8988T (cell line): ENCODE results near the gene CDH13.

Source experiments
- DNase-seq: peaks from one replicate; pipeline ENCODE4 v3.0.0; 2011

Gene CDH13

GRCh38 chr16:82751020-82751419 lies 124.3 kb downstream of the CDH13 start:
- no peak for DNase-seq

DNA sequence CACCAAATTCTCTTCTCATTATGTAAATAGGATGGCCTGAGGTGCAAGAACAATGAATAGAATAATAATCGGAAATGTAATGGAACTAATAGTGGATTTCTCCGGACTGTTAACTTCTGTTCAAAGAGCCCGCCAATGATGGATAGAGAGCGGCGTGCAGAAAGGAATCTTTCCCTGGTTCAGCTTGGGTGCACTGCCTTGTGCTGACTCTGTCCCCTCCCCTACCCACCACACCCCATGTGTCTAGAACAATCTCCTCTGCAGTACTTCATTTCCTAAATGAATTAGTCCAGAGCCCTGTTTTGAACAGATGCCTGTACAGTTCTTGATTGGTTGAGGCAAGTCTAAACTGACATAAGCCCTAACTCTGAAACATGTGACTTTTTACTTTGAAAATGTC lies 125.4 kb downstream of the CDH13 start:
- no peak for DNase-seq

GRCh38 chr16:82753821-82754220 lies 127.1 kb downstream of the CDH13 start:
- no peak for DNase-seq

DNA sequence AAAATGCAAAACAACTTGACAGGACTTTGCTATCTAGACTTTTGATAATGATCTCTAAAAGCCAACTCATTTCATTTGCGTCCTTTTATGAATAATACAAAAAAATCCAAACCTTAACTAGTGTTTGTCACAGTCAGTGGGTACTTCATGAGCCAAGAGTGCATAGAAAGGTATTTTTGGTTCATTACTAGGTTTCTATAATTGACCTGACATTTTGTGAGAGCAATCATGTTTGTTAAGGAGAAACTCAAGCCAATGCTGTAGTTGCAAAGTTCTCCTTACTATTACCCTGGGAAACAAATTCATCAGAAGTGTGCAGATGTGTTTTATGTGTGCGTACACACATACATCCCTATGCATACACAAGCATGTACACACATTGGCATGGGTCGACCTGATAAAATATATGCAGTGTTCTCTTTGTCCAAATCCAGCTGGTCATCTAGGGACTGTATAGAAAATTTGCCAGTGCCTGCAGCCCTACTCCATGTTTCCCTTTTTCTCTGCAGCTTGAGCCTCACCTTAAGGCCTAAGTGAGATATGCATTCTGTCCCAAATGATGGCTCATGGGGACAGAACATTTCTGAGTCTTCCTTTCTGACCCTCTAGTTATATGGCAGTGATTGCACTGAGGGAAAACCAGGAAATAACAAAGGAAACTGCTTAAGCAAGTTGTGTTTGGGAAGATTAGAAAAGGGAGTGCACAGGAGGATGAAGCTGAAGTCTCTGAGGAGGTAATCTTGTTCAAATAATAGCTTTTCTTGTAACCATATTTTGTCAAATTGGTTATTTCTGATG lies 128.1 kb downstream of the CDH13 start:
- no peak for DNase-seq

- no peak for DNase-seq
Measured at GRCh38 chr16:82755570-82756282, 129.0 kb downstream of the CDH13 start.

- DNase-seq = no peak
Measured at GRCh38 chr16:82756283-82756599, 129.5 kb downstream of the CDH13 start.

- DNase-seq = no peak
Measured at GRCh38 chr16:82758406-82758805, 131.6 kb downstream of the CDH13 start.

- no peak for DNase-seq
Measured at GRCh38 chr16:82758904-82759303, 132.1 kb downstream of the CDH13 start.

- DNase-seq = no peak
Measured at GRCh38 chr16:82761236-82761635, 134.5 kb downstream of the CDH13 start.

DNA sequence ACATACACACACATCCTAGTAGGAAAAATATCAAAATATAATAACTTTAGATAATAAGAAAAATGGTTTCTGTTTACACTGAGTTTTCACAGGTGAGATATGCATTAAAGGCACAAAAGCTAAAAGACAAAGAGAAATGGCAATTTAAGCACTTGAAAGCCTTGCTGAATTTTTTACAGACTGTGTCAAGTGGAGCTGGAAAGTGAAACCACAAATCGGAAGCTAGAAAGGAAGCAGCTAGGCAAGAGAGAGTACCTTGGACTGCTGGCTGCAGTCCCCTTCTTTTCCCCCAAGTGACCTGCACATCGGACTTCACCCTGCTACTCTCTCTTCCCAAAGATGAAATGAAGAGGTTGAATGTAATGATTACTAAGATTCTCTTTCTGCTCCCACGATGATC lies 135.1 kb downstream of the CDH13 start:
- DNase-seq = no peak

- DNase-seq = no peak
Measured at GRCh38 chr16:82763371-82763770, 136.6 kb downstream of the CDH13 start.

DNA sequence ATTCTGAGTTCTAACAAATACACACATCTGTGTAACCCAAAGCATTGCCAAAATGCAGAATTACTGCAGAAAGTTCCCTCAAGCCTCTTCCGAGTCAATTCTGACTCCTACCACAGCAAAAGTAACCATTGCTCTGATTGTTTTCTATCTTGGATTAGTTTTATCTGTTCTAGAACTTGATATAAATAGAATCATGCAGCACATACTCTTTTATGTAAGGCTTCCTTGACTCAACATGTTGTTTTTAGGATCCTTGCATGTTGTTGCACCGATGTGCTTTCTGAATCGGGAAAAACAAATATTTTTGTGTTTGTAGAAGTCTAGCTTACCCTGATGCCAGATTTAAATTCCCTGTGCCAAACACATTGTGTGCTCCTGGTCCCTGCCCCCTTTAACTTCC lies 140.4 kb downstream of the CDH13 start:
- no peak for DNase-seq

DNA sequence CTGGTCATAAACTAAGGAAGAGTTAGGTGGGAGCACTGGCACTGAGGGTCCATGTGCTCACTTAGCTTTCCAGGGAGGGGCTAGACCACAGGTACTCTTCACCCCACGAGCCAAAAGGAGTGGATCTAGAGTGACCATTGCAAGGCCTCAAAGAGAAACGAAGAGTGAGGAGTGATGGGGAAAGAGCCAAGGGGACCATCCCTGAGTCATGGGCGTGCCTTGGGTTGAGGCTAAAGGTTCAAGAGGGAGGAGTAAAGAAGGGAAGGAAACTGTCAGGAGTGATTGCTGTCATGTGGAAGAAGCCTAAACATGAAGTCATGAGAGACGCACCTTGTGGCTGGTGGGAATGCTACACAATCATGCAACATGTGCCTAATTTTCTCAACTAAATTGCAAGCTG lies 141.0 kb downstream of the CDH13 start:
- DNase-seq = no peak

DNA sequence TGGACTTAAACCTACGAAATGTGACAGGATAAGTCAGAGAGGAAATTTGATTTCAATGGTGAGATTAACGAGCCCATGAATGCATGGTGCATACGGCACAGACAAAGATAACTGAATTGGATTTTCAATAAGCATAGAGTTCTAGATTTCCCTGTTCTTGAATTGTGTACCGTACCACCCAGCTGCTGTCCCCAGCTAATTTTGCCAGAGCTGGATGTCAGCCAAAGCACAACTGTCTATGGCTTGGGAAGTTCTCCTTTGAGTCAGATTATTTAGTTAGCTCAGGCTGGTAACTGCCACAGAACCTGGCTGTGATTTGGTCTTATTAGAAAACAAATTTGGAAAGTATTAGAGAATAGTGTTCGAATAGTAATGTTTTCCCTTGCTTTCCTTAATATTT lies 143.1 kb downstream of the CDH13 start:
- no peak for DNase-seq

DNA sequence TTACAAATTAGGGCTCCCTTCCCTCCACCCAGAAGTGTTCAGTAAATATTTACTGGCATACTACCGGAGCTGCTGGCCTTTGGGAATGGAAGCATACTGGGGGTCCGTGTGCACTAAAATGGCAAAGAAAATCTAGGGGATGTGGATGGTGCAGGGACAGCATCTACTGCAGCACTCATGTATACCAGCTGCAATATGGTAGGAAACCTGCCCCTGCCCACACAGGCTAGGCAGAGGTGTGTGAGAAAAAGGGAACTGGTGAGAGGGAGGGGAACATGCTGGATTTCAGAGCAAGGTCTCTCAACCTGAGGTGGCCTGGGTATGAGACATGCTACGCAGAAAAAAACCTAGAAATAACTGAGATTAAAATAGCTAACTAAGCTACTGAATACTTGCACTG lies 145.4 kb downstream of the CDH13 start:
- DNase-seq = no peak

GRCh38 chr16:82773018-82773417 lies 146.2 kb downstream of the CDH13 start:
- no peak for DNase-seq

GRCh38 chr16:82776470-82777146 lies 149.8 kb downstream of the CDH13 start:
- DNase-seq = no peak

- no peak for DNase-seq
Measured at GRCh38 chr16:82782715-82783251, 156.0 kb downstream of the CDH13 start.

DNA sequence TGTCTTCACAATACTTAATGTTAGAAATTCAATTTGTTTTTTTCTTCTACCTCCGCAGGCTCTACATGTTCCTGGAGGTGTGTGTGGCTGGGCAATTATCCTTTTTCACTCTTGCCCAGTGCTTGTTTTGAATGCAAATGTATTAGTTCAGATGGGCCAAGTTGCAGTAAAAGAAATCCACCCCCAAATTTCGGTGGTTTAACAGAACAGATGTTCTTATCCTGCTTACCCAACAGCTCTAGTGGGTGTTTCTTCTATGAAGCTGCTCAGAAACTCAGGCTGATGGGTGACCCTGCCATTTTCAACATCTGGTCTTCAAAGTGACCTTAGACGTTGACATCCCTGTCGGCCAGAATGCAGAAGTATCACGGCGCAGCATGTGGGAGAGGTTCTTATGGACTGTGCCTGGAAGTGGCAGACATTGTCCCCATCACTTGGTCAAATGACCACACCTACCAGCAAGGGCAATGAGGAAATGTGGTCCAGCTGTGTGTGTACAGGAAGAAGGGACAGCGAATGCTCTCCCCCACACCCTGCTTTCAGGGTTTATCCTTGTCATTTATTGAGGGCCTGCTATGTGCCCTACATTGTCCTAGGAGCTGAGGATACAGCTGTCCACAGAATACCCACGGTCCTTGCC lies 157.3 kb downstream of the CDH13 start:
- no peak for DNase-seq

GRCh38 chr16:82784573-82784968 lies 157.8 kb downstream of the CDH13 start:
- no peak for DNase-seq

GRCh38 chr16:82788225-82788624 lies 161.5 kb downstream of the CDH13 start:
- no peak for DNase-seq

DNA sequence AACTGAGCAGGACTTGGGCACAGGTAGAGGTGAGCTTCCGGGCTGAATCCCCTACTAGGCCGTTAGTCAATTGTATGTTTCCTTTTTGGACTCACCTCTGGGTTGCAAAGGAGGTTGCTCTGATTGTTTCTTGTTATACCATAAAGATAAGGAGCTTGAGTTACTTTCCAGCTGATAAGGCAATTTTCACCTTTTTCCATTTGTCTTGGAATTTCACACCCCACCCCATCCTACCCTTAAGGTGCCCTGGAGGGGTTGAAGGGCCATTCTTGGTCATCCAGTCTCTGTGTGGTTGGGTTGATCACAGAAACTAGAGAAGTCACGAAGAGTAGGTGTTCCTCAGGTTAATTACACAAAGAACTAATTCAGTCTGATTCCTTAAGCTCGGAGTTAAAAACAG lies 162.2 kb downstream of the CDH13 start:
- no peak for DNase-seq

DNA sequence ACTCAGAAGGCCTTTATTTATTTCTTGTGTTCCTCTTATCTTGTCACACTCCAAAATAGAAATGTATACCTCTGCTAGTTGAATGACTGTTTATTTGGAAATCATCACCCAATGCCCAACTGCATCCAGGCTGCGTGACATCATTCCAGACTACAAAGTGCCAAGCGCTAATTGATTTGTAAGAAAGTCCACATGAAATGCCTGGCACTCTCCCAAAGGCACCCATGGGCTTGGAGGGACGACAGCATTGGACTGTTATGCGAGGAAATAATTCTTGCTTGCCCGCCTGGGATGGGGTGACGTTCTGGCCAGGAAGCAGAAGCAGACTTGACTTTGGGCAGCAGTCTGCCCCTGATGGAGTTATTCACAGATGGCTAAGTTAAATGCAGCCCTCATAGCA lies 165.9 kb downstream of the CDH13 start:
- DNase-seq = no peak
